Activated CD4-positive, alpha-beta memory T cell treated with anti-CD3 and anti-CD28 coated beads for 36 hours (primary cell): Measurements from ENCODE around the gene CFAP92. TPM values are rescaled to one million over a fixed set of nuclear protein-coding genes. Genes with fewer than 3 reads are reported as not detected.
A peak's percentile ranks its signal among the peaks of the same experiment; 100 is the strongest.

ENCODE experiments used
- CTCF ChIA-PET: fragments of 350-600 bp; sonication (Branson Sonifier 250); formaldehyde crosslinking; loops from one replicate; lab custom pipeline; 2021; ENCODE audit warnings: antibody characterized with exemption, inconsistent platforms; lab: Charles Lee
- POLR2A ChIA-PET: fragments of 350-600 bp; sonication (Branson Sonifier 250); formaldehyde crosslinking; loops from one replicate; lab custom pipeline; 2021; ENCODE audit warnings: antibody characterized with exemption; lab: Charles Lee
- DNase-seq: peaks from one replicate; pipeline ENCODE4 v3.0.0-alpha.2; 2020
- H3K27ac Mint-ChIP-seq: one replicate; pipeline ENCODE4 v1.8.0; 2021; ENCODE audit warnings: mixed read lengths
- H3K27me3 Mint-ChIP-seq: one replicate; pipeline ENCODE4 v1.8.0; 2021; ENCODE audit warnings: mixed read lengths
- H3K36me3 Mint-ChIP-seq: one replicate; pipeline ENCODE4 v1.8.0; 2021; ENCODE audit warnings: mixed read lengths
- H3K4me1 Mint-ChIP-seq: one replicate; pipeline ENCODE4 v1.8.0; 2021; ENCODE audit warnings: low read depth, mixed read lengths
- H3K4me3 Mint-ChIP-seq: one replicate; pipeline ENCODE4 v1.8.0; 2021; ENCODE audit warnings: mild to moderate bottlenecking, mixed read lengths
- H3K9me3 Mint-ChIP-seq: one replicate; pipeline ENCODE4 v1.8.0; 2021; ENCODE audit warnings: mixed read lengths
- intact Hi-C: fragments of 100-400 bp; cut with micrococcal nuclease; formaldehyde crosslinking; loops from one replicate; pipeline ENCODE4 v1.15.1; 2023
- total RNA-seq, 2 experiments: library from RNA; stranded (reverse); gene quantifications; one replicate each; pipeline ENCODE4 v1.2.3, GENCODE V29; 2021

CFAP92 gene
- total RNA-seq, 2 experiments from 2014 or later = 0.24 TPM; not detected in 1

- DNase-seq = peak; percentile 22
- H3K4me3 Mint-ChIP-seq = no peak overlapping the region
- no peaks in the 10 kb centered on the region for H3K9me3 Mint-ChIP-seq
- intact Hi-C loops = no loop called here
- H3K36me3 Mint-ChIP-seq = no peaks in the 10 kb centered on the region
- H3K4me1 Mint-ChIP-seq = no peaks in the 10 kb centered on the region
- ChIA-PET POLR2A (no interaction called here), CTCF (interaction anchor here (0.6 to 2.3 kb wide), 3 partner anchors 20 to 295 kb away, joined by 3 to 9 read pairs (median 3); no protein-coding TSS in a partner anchor)
- H3K27ac Mint-ChIP-seq = no peak overlapping the region
- no peaks in the 10 kb centered on the region for H3K27me3 Mint-ChIP-seq
Observed at GRCh38 chr3:128950223-128950938, 43.5 kb downstream of the CFAP92 start.

- H3K4me3 Mint-ChIP-seq = no peak overlapping the region
- POLR2A ChIA-PET = no interaction called here
- intact Hi-C loops = no loop called here
- H3K36me3 Mint-ChIP-seq = no peaks in the 10 kb centered on the region
- H3K27ac Mint-ChIP-seq = no peak overlapping the region
- no peaks in the 10 kb centered on the region for H3K9me3 Mint-ChIP-seq
- H3K27me3 Mint-ChIP-seq = no peaks in the 10 kb centered on the region
- DNase-seq = no peak
- no peaks in the 10 kb centered on the region for H3K4me1 Mint-ChIP-seq
- CTCF ChIA-PET = no interaction called here
Observed at GRCh38 chr3:128949158-128949557, 44.7 kb downstream of the CFAP92 start.

GRCh38 chr3:128946411-128946810, 47.5 kb downstream of the CFAP92 start:
- Mint-ChIP-seq H3K9me3 (no peaks in the 10 kb centered on the region), H3K4me3 (no peak overlapping the region), H3K27me3 (peaks cover 1% of the 10 kb centered on the region), H3K4me1 (no peaks in the 10 kb centered on the region), H3K27ac (no peak overlapping the region), H3K36me3 (no peaks in the 10 kb centered on the region)
- POLR2A ChIA-PET = no interaction called here
- intact Hi-C loops = no loop called here
- no peak for DNase-seq
- CTCF ChIA-PET = interaction anchor here (1.9 kb wide), 1 partner anchor 24 kb away, joined by 11 read pairs; no protein-coding TSS in a partner anchor

- intact Hi-C loops = no loop called here
- ChIA-PET CTCF (interaction anchor here (1.9 kb wide), 1 partner anchor 24 kb away, joined by 11 read pairs; no protein-coding TSS in a partner anchor), POLR2A (no interaction called here)
- no peak overlapping the region for H3K27ac Mint-ChIP-seq
- H3K27me3 Mint-ChIP-seq = peaks cover 1% of the 10 kb centered on the region
- no peaks in the 10 kb centered on the region for H3K36me3 Mint-ChIP-seq
- H3K9me3 Mint-ChIP-seq = no peaks in the 10 kb centered on the region
- no peak for DNase-seq
- H3K4me1 Mint-ChIP-seq = no peaks in the 10 kb centered on the region
- no peak overlapping the region for H3K4me3 Mint-ChIP-seq
Observed at GRCh38 chr3:128945878-128946175, 48.0 kb downstream of the CFAP92 start.

- intact Hi-C loops = no loop called here
- Mint-ChIP-seq H3K27me3 (peaks cover 1% of the 10 kb centered on the region), H3K36me3 (no peaks in the 10 kb centered on the region), H3K4me3 (no peak overlapping the region), H3K9me3 (no peaks in the 10 kb centered on the region), H3K27ac (no peak overlapping the region), H3K4me1 (no peaks in the 10 kb centered on the region)
- ChIA-PET CTCF (no interaction called here), POLR2A (no interaction called here)
- DNase-seq = no peak
Observed at GRCh38 chr3:128945041-128945877, 48.6 kb downstream of the CFAP92 start.

GRCh38 chr3:128942161-128942952, 51.5 kb downstream of the CFAP92 start:
- intact Hi-C loops = no loop called here
- CTCF ChIA-PET = no interaction called here
- no peak overlapping the region for H3K4me3 Mint-ChIP-seq

GRCh38 chr3:128940252-128940651, 53.6 kb downstream of the CFAP92 start:
- no peak overlapping the region for H3K4me3 Mint-ChIP-seq
- no peaks in the 10 kb centered on the region for H3K9me3 Mint-ChIP-seq
- H3K36me3 Mint-ChIP-seq = no peaks in the 10 kb centered on the region
- no peaks in the 10 kb centered on the region for H3K4me1 Mint-ChIP-seq
- DNase-seq = no peak
- H3K27me3 Mint-ChIP-seq = peaks cover 9% of the 10 kb centered on the region
- POLR2A ChIA-PET = no interaction called here
- H3K27ac Mint-ChIP-seq = no peak overlapping the region
- intact Hi-C loops = no loop called here
- CTCF ChIA-PET = no interaction called here

More at GRCh38 chr3:128942161-128942952, 51.5 kb downstream of the CFAP92 start:
- Mint-ChIP-seq H3K9me3 (no peaks in the 10 kb centered on the region), H3K27me3 (peaks cover 9% of the 10 kb centered on the region), H3K4me1 (no peaks in the 10 kb centered on the region), H3K36me3 (no peaks in the 10 kb centered on the region), H3K27ac (no peak overlapping the region)
- DNase-seq = no peak
- POLR2A ChIA-PET = no interaction called here

- Mint-ChIP-seq H3K27me3 (peaks cover 8% of the 10 kb centered on the region), H3K36me3 (no peaks in the 10 kb centered on the region), H3K9me3 (no peaks in the 10 kb centered on the region), H3K4me1 (no peaks in the 10 kb centered on the region), H3K27ac (no peak overlapping the region), H3K4me3 (no peak overlapping the region)
- intact Hi-C loops = no loop called here
- CTCF ChIA-PET = interaction anchor here (1.0 kb wide), 1 partner anchor 34 kb away, joined by 4 read pairs; no protein-coding TSS in a partner anchor
- POLR2A ChIA-PET = no interaction called here
- no peak for DNase-seq
Observed at GRCh38 chr3:128936341-128936740, 57.5 kb downstream of the CFAP92 start.

GRCh38 chr3:128935922-128936321, 58.0 kb downstream of the CFAP92 start:
- Mint-ChIP-seq H3K4me3 (no peak overlapping the region), H3K9me3 (no peaks in the 10 kb centered on the region), H3K27me3 (peaks cover 8% of the 10 kb centered on the region), H3K27ac (no peak overlapping the region), H3K36me3 (no peaks in the 10 kb centered on the region), H3K4me1 (no peaks in the 10 kb centered on the region)
- DNase-seq = no peak
- CTCF ChIA-PET = interaction anchor here (1.0 kb wide), 1 partner anchor 34 kb away, joined by 4 read pairs; no protein-coding TSS in a partner anchor
- POLR2A ChIA-PET = no interaction called here
- intact Hi-C loops = no loop called here

- no peak for DNase-seq
- no peaks in the 10 kb centered on the region for H3K36me3 Mint-ChIP-seq
- H3K4me1 Mint-ChIP-seq = no peaks in the 10 kb centered on the region
- CTCF ChIA-PET = interaction anchor here (0.9 to 1.9 kb wide), 2 partner anchors 36 to 41 kb away, joined by 4 to 6 read pairs; no protein-coding TSS in a partner anchor
- no peak overlapping the region for H3K27ac Mint-ChIP-seq
- POLR2A ChIA-PET = no interaction called here
- no peak overlapping the region for H3K4me3 Mint-ChIP-seq
- intact Hi-C loops = no loop called here
- no peaks in the 10 kb centered on the region for H3K9me3 Mint-ChIP-seq
- no peaks in the 10 kb centered on the region for H3K27me3 Mint-ChIP-seq
Observed at GRCh38 chr3:128933922-128934253, 60.0 kb downstream of the CFAP92 start.

- H3K27ac Mint-ChIP-seq = no peak overlapping the region
- no peaks in the 10 kb centered on the region for H3K27me3 Mint-ChIP-seq
- intact Hi-C loops = no loop called here
- H3K4me3 Mint-ChIP-seq = no peak overlapping the region
- no peaks in the 10 kb centered on the region for H3K9me3 Mint-ChIP-seq
- no peaks in the 10 kb centered on the region for H3K36me3 Mint-ChIP-seq
- CTCF ChIA-PET = interaction anchor here (0.9 to 1.9 kb wide), 2 partner anchors 37 to 40 kb away, joined by 4 to 6 read pairs; no protein-coding TSS in a partner anchor
- POLR2A ChIA-PET = no interaction called here
- no peak for DNase-seq
- no peaks in the 10 kb centered on the region for H3K4me1 Mint-ChIP-seq
Observed at GRCh38 chr3:128933213-128933921, 60.5 kb downstream of the CFAP92 start.
